GM20000 (cell line): Measurements from ENCODE around the gene PSMD5.

Source experiments
- DNase-seq: peaks from one replicate; pipeline ENCODE4 v3.0.0; 2012; ENCODE audit warnings: low spot score
- CTCF ChIP-seq: IDR thresholded peaks from 2 replicates; pipeline ENCODE4 v1.5.1; 2012; ENCODE audit warnings: mild to moderate bottlenecking, control low read depth; ENCODE audit errors: extremely low read depth, missing control alignments

PSMD5 gene

DNA sequence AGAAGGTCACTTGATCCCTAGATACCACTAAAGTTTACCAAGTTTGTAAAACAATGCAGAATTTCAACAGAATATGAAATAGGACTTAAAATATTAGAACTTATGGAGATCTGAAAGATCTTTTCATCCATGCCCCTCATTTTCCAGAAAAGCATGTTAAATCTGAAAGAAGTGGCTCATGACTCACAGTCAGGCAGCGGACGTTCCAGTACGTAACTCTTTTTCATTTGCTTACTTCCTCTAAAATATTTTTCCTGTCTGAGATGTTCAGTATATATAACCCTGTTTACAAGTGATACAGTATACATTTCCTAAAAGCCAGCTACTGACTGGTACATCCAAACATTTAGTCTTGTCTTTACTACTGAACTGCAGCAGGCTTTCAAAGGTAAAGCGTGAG lies 71.8 kb downstream of the PSMD5 start:
- DNase-seq, result no peak
- TF ChIP-seq CTCF, result no peak

GRCh38 chr9:120768886-120769285 lies 73.8 kb downstream of the PSMD5 start:
- no peak for TF ChIP-seq CTCF
- no peak for DNase-seq

GRCh38 chr9:120768247-120768646 lies 74.5 kb downstream of the PSMD5 start:
- TF ChIP-seq CTCF, result no peak
- no peak for DNase-seq

- DNase-seq, result no peak
- no peak for TF ChIP-seq CTCF
Measured at GRCh38 chr9:120767451-120767850, 75.3 kb downstream of the PSMD5 start.
